ENCODE measurements around the gene IFNA5. TPM values are rescaled to one million over a fixed set of nuclear protein-coding genes. Genes with fewer than 3 reads are reported as not detected.

The IFNA5 gene
- total RNA-seq (2022; extraction: Qiagen RNA extraction; ENCODE audit: low read depth), result not detected in 5 replicates

GRCh38 chr9:21305213-21305612, at the start of gene IFNA5:
Gene IFNA5, minus strand, starts transcription at chr9:21305313. Its CDS starts 57 bp downstream, at chr9:21305256.

GRCh38 chr9:21350787-21351186, 45.7 kb upstream of the IFNA5 start, which contains the start of gene IFNA6:
Gene IFNA6, minus strand, starts transcription at chr9:21350887. Its CDS starts 0 bp downstream, at chr9:21350887.

GRCh38 chr9:21334701-21335632, 29.9 kb upstream of the IFNA5 start, which contains the start of gene KLHL9:
Gene KLHL9, minus strand, starts transcription at chr9:21335404. Its CDS starts 545 bp downstream, at chr9:21334859.

Other genes with a start within 250 kb of the IFNA5 start
- not detected in 5 replicates for gene IFNB1, start 227.4 kb downstream of the IFNA5 start, total RNA-seq (2022; extraction: Qiagen RNA extraction; ENCODE audit: low read depth)
- not detected in 5 replicates for gene IFNW1, start 163.5 kb downstream of the IFNA5 start, total RNA-seq (2022; extraction: Qiagen RNA extraction; ENCODE audit: low read depth)
- gene IFNA21, start 138.7 kb downstream of the IFNA5 start, total RNA-seq (2022; extraction: Qiagen RNA extraction; ENCODE audit: low read depth), result not detected in 5 replicates
- not detected in 5 replicates for gene IFNA4, start 117.7 kb downstream of the IFNA5 start, total RNA-seq (2022; extraction: Qiagen RNA extraction; ENCODE audit: low read depth)
- gene IFNA7, start 103.1 kb downstream of the IFNA5 start, total RNA-seq (2022; extraction: Qiagen RNA extraction; ENCODE audit: low read depth), result not detected in 5 replicates
- gene IFNA10, start 98.2 kb downstream of the IFNA5 start, total RNA-seq (2022; extraction: Qiagen RNA extraction; ENCODE audit: low read depth), result not detected in 5 replicates
- gene IFNA16, start 88.0 kb downstream of the IFNA5 start, total RNA-seq (2022; extraction: Qiagen RNA extraction; ENCODE audit: low read depth), result not detected in 5 replicates
- not detected in 5 replicates for gene IFNA17, start 77.1 kb downstream of the IFNA5 start, total RNA-seq (2022; extraction: Qiagen RNA extraction; ENCODE audit: low read depth)
- not detected in 5 replicates for gene IFNA14, start 65.3 kb downstream of the IFNA5 start, total RNA-seq (2022; extraction: Qiagen RNA extraction; ENCODE audit: low read depth)
- gene KLHL9, start 30.1 kb upstream of the IFNA5 start, total RNA-seq (2022; extraction: Qiagen RNA extraction; ENCODE audit: low read depth), result 11.7 to 20.5 TPM (median 18.7 TPM) in 5 replicates
- gene IFNA6, start 45.6 kb upstream of the IFNA5 start, total RNA-seq (2022; extraction: Qiagen RNA extraction; ENCODE audit: low read depth), result not detected in 5 replicates
- not detected in 5 replicates for gene IFNA13, start 62.7 kb upstream of the IFNA5 start, total RNA-seq (2022; extraction: Qiagen RNA extraction; ENCODE audit: low read depth)
- not detected in 5 replicates for gene IFNA2, start 80.1 kb upstream of the IFNA5 start, total RNA-seq (2022; extraction: Qiagen RNA extraction; ENCODE audit: low read depth)
- not detected in 5 replicates for gene IFNA8, start 103.8 kb upstream of the IFNA5 start, total RNA-seq (2022; extraction: Qiagen RNA extraction; ENCODE audit: low read depth)
- gene IFNA1, start 135.1 kb upstream of the IFNA5 start, total RNA-seq (2022; extraction: Qiagen RNA extraction; ENCODE audit: low read depth), result not detected in 5 replicates
- 1.0 to 2.2 TPM (median 1.7 TPM) in 5 replicates for gene IFNE, start 177.0 kb upstream of the IFNA5 start, total RNA-seq (2022; extraction: Qiagen RNA extraction; ENCODE audit: low read depth)

Data from A549 treated with ZK216348 at 1 μM for 4 hours (cell line).